ENCODE data around the gene RFPL3.
"Not testable (repeated sequence)": the region's sequence is repeated elsewhere in the genome, so short reads cannot be mapped to it uniquely, and the experiment has no call there.

Gene RFPL3

DNA sequence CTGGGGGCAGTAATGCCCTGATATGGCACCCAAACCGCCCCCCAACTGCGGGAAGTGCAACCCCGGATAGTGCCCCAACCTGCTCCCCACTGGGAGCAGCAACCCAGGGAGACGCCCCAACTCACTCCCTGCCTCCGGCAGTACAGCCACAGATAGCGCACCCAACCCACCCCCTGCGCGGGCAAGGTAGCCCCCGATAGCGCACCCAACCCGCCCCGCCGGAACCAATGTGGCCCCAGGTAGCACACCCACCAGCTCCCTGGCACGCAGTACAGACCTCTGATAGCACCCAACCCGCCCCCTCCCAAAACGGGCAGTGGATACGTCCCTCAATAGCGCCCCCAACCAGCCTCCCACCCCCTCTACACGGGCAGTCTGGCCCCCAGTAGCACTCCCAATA is 3.8 kb upstream of the RFPL3 start:
- DNase-seq (ENCODE audit: low spot score): no peak

GRCh38 chr22:32354360-32355351 is 3.0 kb upstream of the RFPL3 start:
- DNase-seq (ENCODE audit: low spot score): no peak

DNA sequence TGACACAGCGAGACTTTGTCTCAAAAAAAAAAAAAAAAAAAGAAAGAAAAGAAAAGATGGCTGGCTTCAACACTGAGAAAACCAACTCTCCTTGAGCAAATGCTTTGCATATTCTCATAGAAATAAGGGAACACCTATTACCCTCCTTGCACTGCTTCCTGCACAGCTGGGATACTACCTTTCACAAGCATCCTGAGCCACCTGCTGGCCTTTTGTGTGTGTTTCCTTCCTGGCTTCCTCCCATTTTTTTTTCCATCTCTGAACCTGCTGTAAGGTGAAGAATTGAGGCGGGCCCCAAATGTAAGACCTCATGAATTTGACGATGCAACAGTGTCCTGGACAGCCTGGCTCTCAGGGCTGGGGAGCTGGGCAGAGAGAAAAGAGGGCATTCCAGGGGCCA is 1.9 kb upstream of the RFPL3 start:
- DNase-seq (ENCODE audit: low spot score): no peak

DNA sequence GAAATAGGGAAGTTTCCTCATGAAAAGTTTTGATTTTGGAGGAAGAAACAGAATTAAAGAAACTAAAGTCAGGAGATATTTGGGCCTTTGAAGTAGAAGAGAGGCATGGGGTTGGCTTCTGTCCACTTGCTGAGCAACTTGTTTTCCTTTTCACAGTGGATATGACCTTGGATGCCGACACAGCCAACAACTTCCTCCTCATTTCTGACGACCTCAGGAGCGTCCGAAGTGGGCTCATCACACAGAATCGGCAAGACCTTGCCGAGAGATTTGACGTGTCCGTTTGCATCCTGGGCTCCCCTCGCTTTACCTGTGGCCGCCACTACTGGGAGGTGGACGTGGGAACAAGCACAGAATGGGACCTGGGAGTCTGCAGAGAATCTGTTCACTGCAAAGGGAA is 2.4 kb downstream of the RFPL3 start:
- not testable (repeated sequence) for DNase-seq (ENCODE audit: low spot score)

DNA sequence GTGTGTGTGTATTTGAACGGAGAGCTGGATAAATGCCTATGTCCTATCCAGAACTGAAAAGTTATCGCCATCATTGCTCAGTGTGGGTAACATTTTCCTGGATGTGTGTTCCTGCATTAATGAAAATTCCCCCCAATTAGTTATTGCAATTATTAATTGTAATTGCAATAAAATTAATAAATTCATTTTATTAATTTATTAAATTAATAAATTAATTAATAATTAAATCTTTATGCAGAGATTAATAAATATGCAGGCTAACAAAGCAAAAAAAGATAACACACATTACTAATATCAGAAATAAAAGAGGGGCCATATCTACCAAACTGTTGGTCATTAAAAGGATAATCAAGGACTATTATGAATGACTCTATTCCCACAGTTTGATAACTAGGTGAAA is 3.6 kb downstream of the RFPL3 start:
- no peak for DNase-seq (ENCODE audit: low spot score)

DNA sequence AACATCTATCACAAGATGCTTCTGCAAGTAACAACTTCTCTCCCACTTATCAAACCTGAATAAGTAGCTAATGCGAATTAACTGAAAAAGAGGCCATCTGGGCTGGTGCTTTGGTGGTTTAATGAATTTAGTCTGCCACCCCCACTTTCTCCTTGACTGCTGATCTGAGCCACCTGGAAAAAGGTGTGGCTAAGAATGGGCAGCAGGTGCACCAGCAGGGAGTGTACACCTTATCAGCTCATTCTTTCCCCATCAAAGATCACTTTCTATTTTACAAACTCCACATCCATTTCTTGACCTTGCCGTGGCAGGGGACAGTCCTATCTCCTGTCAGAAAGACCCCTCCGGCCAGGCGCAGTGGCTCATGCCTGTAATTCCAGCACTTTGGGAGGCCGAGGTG is 6.5 kb downstream of the RFPL3 start:
- DNase-seq (ENCODE audit: low spot score): no peak

DNA sequence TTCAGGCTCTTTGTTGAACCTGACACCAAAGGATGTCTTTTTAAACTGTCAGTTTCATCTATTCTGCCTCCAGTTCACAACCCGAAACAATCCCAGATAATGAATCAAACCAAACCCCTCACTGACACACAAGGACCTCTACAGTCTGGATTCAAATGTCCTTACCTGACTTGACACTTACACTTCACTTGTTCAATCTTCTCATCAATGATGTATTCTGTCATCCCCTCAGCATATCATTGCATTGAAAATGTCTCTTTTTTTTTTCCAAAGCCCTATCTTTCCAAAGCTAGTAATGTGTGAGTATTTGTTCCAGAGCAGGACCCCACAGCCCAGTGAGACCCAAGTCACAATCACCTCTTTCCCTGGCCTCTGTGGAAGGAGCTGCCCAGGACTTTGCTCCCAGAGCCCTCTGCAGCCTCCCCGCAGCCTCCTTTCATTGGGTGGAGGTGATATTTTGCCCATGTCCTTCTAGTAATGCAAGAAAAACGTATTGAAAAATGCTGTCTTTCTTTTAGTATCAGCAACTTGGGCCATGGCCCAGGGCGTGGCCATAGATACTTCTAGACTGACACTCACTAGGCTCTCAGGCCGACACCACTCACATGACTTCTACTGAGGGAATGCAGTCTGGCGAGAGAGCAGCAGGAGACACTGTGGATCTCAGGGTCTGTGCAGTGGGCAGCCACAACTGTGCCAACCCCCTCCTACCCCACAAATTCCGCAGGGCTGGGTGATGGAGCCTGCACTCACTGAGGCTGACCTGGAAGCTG is 18.2 kb downstream of the RFPL3 start:
- DNase-seq (ENCODE audit: low spot score): no peak

GRCh38 chr22:32376681-32377080 is 19.0 kb downstream of the RFPL3 start:
- no peak for DNase-seq (ENCODE audit: low spot score)

GRCh38 chr22:32378707-32379272 is 21.1 kb downstream of the RFPL3 start:
- peak; percentile 9 for DNase-seq (ENCODE audit: low spot score)

DNA sequence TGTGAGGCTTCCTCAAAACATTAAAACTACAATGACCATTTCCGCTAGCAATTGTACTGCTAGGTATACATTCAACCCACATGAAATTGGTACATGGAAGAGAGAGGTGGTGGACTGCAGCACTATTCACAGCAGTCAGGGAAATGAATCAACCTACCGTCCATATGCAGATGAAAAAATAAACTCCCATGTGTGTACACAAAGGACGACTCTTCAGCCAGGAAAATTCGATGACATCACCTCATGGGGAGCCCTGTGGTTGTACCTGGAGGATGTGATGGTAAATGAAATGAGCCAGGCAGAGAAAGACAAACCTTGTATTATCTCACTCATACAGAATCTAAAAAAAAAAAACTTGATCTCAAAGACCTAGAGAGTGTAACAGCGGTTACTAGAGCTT is 23.3 kb downstream of the RFPL3 start:
- DNase-seq (ENCODE audit: low spot score): no peak

DNA sequence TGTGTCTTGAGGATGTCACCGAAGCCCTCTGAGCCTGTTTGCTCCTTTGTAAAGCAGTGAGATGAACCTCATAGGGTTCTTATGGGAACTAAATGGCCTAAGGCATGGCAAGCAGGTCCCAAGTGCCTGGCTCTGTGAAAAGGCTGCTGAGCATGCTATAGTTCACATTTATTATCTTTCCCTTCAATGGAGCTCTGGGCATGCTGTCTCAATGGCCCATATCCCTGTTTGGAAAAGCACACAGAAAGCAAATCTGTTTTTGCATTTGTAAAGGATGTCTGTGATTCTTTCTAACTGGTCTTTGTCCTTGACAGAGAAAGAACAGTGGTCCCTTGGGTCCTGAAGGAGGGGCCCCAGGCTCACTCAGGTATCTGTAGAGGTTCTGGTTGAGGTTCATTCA is 28.0 kb downstream of the RFPL3 start:
- no peak for DNase-seq (ENCODE audit: low spot score)

- no peak for DNase-seq (ENCODE audit: low spot score)
Measured at GRCh38 chr22:32389685-32390084, 32.0 kb downstream of the RFPL3 start.

GRCh38 chr22:32395107-32395506 is 37.4 kb downstream of the RFPL3 start:
- no peak for DNase-seq (ENCODE audit: low spot score)

DNA sequence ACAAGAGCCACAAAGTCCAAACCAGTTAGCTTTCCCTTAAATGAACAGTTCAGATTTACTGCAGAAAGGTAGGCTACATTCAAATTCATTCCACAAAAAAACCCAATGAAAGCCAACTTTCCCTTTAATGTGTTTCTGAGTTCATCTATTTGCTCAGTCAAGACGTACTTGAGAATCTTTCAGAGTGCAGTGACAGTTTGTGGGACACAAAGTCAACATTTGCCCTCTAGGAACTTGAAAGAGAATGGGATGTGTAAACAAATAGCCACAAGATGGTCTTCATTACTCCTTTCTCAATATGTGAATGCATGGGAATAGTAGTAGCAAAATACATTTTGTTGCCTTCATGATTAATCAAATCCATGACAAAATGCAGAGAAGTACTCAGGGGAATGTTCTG is 38.6 kb downstream of the RFPL3 start:
- no peak for DNase-seq (ENCODE audit: low spot score)

- no peak for DNase-seq (ENCODE audit: low spot score)
Measured at GRCh38 chr22:32396746-32397145, 39.1 kb downstream of the RFPL3 start.

- DNase-seq (ENCODE audit: low spot score): no peak
Measured at GRCh38 chr22:32401486-32401885, 43.8 kb downstream of the RFPL3 start.

GRCh38 chr22:32404021-32404420 is 46.4 kb downstream of the RFPL3 start:
- DNase-seq (ENCODE audit: low spot score): no peak

- DNase-seq (ENCODE audit: low spot score): no peak
Measured at GRCh38 chr22:32407312-32407711, 49.6 kb downstream of the RFPL3 start.

DNA sequence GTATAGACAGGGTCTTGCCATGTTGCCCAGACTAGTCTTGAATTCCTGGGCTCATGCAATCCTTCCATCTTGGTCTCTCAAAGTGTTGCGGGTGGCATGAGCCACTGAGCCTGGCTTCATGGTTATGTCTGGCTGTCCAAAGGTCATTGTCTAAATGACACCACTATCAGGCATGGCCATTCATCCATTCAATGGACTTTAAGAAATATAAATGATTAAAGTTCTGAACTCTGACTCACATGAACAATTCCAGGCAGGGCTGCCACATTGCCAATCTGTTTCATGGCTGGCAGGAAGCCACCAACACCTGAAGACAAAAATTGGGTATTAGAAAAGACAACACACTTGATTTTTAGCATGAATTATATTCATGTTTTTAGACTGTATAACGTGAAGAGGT is 50.3 kb downstream of the RFPL3 start:
- no peak for DNase-seq (ENCODE audit: low spot score)

DNA sequence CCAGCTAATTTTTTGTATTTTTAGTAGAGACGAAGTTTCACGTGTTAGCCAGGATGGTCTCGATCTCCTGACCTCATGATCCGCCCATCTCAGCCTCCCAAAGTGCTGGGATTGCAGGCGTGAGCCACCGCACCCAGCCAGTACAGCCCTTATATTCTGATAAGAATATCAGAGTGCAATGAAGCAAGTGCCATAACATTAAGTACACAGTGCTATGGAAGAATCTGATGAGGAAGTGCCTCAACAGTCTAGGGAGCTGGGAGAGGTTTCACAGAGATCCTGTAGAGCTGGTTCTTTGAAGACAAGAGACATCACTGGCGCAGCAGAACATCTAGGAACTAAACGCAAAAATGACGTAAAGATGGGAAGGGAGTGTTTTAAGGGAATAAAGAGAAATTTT is 52.3 kb downstream of the RFPL3 start:
- DNase-seq (ENCODE audit: low spot score): no peak

DNA sequence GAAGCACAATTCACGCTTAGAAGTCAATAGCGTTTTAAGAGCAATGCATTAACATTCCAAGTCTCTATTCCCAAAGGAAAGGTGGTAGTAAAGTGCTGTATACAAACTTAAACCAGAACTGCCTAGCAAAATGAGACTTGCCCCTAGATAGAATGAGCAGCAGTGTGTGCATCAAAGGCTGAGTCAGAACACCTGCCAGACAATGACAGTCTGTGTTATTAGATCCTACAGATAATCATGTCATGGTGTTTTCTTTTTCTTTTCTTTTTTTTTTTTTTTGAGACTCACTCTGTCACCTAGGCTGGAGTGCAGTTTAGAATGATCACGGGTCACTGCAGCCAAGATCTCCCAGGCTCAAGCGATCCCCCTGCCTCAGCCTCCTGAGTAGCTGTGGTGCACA is 52.8 kb downstream of the RFPL3 start:
- DNase-seq (ENCODE audit: low spot score): no peak
